Activated CD4-positive, alpha-beta T cell treated with anti-CD3 and anti-CD28 coated beads, Interleukin-2, amount 50 U/mL, for 4 hours (primary cell): ENCODE results near the gene KCNK2.

ENCODE experiments used
- DNase-seq, 2 experiments: peaks; one replicate each; pipeline ENCODE4 v3.0.0-alpha.2; 2020

KCNK2 gene

GRCh38 chr1:215101511-215101910 is 19.0 kb downstream of the KCNK2 start:
- no peak for DNase-seq

GRCh38 chr1:215104283-215104682 is 21.7 kb downstream of the KCNK2 start:
- no peak for DNase-seq

- DNase-seq = no peak
Measured at GRCh38 chr1:215106067-215106466, 23.5 kb downstream of the KCNK2 start.

DNA sequence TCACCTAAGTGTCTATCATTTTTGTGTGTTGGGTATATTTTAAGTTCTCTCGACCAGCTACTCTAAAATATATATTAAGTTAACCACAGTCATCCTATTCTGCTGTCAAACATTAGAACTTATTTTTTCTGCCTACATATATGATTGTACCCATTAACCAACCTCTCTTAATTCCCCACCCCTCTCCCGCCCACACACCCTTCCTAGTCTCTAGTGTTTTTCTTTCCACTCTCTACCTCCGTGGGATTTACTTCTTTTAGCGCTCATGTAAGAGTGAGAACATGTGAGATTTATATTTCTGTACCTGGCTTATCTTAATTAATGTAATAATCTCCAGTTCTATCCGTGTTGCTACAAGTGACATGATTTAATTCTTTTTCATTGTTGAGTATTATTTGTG is 26.6 kb downstream of the KCNK2 start:
- DNase-seq = no peak

DNA sequence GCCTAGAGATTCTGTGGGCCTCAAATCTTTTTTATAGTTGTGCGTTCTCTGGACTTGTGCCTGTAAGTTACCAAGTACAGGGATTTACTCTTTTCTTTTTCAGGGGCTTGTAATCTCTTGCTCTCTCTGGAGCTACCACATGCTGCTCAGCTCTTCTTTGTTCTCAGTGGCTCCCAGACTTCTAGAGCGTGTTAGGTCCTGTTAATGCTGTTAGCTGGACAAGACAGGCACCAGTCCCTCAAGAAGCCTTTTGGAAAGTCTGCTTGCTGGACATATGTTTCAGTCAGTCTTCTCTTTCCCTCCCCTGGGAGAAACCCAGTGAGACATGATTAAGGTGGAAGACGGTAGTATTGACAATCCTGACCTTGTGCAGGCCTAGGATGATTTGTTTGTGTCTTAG is 29.4 kb downstream of the KCNK2 start:
- DNase-seq = no peak

GRCh38 chr1:215113776-215114153 is 31.2 kb downstream of the KCNK2 start:
- DNase-seq = no peak

DNA sequence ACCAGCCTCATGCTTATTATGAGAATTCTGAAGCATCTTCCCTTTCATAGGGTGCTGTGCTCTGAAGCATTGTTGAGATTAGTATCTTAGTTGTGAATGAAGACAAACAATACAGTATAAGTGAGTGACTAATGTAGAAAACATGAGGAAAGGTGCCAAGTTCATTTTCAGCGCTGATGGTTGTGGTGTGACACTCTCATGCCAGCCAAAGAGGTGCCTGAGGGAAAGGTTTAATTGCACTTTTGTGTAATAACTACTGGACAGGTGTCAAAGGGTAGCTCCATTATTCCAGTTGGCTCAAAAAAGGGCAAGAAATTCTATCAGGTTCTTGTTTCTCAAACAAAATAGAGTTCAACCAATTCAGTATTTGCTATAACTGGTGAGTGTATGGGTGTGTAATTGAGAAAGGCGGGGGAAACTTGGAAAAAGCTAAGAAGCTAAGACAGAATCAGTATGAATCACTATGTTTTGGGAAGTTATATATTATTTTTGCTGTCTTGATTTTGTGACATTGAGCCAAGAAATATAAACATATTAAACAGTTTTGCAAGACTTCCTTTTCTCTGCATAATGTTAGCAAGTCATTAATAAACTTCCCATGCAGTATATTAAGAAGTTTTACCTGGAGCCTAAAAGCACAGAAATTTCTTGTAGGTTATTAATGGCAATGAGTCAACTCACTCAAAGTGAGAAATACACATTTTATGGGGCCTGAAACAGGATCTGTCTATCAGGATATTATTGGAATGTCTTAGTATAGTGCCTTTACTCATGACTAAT is 31.8 kb downstream of the KCNK2 start:
- no peak for DNase-seq

GRCh38 chr1:215115760-215116159 is 33.2 kb downstream of the KCNK2 start:
- no peak for DNase-seq

GRCh38 chr1:215118081-215118480 is 35.5 kb downstream of the KCNK2 start:
- DNase-seq = no peak

GRCh38 chr1:215119056-215119455 is 36.5 kb downstream of the KCNK2 start:
- DNase-seq = no peak

DNA sequence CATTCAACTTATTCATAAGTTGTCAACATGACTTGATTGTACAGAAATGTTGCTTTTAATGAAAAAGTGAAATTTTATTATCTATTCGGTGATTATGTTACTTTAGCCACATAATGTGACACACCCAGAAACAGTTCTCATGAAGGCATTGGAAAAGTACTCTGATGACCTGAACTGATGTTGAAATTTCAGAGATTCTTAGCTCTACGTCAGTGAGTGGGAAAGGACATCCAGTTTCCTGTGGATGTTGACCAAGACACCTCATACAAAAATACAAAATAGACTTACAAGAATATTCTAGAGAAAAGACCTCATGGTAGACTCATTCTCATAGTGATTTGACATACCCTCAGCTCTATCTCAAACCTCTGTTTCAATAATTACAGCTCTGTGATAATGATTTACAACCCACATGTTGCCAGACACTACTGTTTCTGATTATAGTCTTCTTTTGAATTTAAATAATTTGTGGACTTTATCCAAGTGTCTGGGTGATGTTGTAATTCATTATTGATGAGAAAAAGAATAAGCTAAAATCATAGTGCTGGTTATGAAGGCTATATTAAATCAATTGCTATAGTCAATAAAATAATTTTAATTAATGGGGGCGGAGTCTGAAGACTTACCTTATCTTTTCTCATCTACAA is 37.3 kb downstream of the KCNK2 start:
- DNase-seq = no peak

DNA sequence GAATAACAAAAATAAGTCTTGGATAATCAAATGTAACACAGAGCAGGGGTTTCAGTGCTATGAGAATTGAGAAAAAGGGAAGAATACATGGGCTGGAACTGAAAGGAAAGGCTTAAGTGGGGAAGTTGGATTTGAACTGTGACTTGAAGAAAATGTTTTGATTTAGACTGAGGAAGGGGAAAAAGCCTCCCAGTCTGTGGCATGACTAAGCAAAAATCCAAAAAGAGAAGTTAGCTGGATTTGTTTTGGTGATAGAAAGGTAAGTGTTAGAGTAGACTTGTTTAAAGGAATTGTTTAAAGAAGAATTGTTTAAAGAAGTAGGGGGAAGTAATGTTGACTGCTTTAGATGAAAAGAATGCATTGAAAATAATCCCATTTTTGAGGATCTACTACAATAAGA is 46.0 kb downstream of the KCNK2 start:
- DNase-seq = no peak

DNA sequence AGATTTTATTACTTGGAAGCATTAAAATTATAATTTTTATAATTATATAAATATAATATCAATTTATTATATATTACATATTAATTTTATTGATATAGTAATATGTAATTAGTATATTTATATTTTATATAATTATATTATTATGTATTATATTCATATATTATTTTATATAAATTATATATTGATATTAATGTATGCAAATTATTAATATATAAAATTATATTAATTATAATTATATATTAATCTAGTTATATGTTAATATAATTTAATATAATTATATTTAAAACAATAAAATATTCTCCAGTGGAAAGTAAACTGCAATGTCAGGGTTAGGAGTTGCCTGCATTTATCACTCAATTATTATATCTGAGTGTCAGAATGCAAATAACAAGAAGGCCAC is 48.8 kb downstream of the KCNK2 start:
- no peak for DNase-seq

DNA sequence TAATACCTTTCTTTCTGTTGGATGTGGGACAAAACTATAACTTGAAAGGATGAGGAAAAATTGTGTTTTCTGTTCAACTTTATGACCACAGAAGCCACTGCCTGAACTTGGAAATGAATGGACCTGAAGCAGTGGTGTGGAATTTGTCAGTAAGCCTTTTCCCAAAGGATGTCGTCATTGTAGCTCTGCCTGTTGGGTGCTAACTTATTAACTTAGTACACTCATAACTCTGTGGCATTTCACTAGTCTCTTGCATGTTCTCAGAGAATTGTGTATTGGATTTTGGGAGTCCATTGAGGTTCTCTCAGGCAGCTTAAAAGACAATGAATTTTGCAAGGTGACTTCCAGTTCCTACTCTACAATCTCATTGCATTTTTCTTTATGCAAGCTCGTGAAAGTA is 49.6 kb downstream of the KCNK2 start:
- DNase-seq = no peak

- DNase-seq = no peak
Measured at GRCh38 chr1:215133532-215133931, 51.0 kb downstream of the KCNK2 start.

DNA sequence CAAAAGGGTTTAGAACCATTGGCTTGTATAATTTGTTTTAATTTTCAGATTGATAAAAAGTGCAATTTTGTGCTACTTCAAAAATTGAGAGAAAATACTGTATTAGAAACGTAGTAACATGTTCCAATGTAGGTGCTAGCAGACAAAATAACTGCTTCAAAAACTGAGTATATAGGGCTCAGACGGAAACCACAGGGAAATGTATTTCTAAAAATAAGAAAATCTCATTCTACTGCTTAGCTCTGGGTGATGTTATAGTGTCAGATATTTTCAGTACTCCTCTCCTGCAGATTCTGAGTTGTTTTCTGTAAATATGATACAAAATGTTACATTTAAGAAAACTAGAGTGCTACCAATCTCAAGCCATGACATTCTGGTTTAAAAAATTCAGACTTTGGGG is 55.4 kb downstream of the KCNK2 start:
- no peak for DNase-seq

DNA sequence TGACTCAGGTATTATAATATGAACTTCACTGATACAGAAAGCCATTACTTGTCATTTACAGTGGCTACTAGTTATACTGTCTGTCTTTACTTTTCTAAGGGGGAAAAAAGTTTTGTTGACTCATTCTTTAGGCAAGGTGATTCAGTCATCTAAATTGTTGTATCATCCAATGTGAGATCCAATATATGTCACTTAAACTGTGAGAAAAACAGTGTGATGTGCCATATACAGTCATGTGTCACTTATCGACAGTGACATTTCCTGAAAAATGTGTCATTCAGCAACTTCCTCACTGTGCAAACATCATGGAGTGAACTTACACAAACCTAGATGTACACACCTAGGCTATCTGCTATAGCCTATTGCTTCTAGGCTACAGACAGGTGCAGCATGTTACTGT is 57.6 kb downstream of the KCNK2 start:
- DNase-seq = no peak

DNA sequence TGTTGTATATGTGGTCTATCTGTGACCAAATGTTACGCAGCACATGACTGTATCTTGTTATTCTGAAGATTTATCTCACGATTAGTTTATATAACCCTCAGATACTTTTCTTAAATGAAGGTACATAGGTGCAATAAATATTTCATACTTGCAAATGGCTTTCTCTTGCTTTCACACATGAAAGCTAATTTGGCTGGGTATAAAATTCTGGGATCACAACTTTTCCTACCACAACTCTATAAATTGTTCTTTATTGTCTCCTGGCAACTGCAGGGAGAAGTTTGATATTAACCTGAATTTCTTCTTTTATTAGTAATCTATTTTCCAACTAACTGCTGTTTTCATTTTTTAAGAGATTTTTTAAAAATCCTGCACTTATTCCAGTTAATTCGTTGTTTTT is 58.9 kb downstream of the KCNK2 start:
- DNase-seq = no peak

DNA sequence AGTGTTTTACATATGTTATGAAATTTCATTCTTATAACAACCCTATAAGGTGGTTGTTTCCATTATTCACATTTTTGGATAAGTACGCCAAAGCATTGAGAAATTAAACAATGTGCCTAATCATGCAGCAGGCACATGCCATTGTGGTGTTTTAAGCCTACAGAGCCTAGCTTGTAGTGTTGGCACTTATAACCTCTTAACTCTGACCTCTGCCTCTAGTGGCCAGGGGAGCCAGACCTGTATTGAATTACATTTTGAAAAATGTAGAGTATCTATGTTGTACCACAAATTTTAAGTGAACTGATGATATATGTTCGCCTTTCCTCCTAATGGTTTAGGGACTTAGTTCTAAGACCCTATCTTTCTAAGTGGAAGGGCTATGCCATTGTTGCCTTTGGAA is 61.0 kb downstream of the KCNK2 start:
- DNase-seq = no peak

GRCh38 chr1:215146240-215146975 is 63.9 kb downstream of the KCNK2 start:
- no peak for DNase-seq

GRCh38 chr1:215147024-215147423 is 64.5 kb downstream of the KCNK2 start:
- no peak for DNase-seq

- no peak for DNase-seq
Measured at GRCh38 chr1:215151841-215152549, 69.5 kb downstream of the KCNK2 start.

DNA sequence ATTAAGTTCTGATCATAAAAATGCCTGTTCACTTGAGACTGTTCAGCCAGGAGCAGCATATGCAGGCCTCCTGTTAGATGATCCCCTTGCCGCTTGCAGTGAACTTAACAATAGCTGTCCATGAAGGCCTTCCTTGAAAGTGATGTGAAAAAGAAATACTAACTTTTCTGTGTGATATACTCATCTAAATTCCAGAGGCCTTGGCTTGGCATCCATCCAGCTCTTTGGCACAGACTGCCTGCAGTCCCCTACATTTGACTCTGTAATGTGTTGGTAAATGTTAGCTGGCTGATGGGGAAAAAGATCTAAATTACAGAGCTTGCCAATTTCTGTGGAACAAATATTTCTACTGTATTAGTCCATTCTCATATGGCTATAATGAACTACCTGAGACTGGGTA is 73.7 kb downstream of the KCNK2 start:
- no peak for DNase-seq

GRCh38 chr1:215160351-215160750 is 77.8 kb downstream of the KCNK2 start:
- DNase-seq = no peak
